Naive B cell (primary cell): ENCODE data around the gene GSTP1. TPM values are rescaled to one million over a fixed set of nuclear protein-coding genes. Genes with fewer than 3 reads are reported as not detected.
A peak's percentile ranks its signal among the peaks of the same experiment; 100 is the strongest.

Experiments used
- ATAC-seq, 2 donors: fragments of 150-1000 bp; cut with Tn5 transposase; 2 replicates each; pipeline ENCODE4 v1.10.0; 2021; ENCODE audit warnings: low read depth in 2 of 2, mild to moderate bottlenecking in 2 of 2, moderate library complexity in 2 of 2
- DNase-seq: peaks from one replicate; pipeline ENCODE4 v3.0.0; 2022
- H3K27ac Mint-ChIP-seq, 6 donors: one replicate each; pipeline ENCODE4 v1.8.0; 2020 to 2022; ENCODE audit warnings: mild to moderate bottlenecking in 6 of 6, mixed read lengths in 6 of 6, moderate library complexity in 5 of 6, inconsistent platforms in 2 of 6
- H3K27me3 Mint-ChIP-seq, 3 donors: one replicate each; pipeline ENCODE4 v1.8.0; 2021 to 2022; ENCODE audit warnings: mixed read lengths in 3 of 3, mild to moderate bottlenecking in 1 of 3
- H3K36me3 Mint-ChIP-seq, 2 donors: one replicate each; pipeline ENCODE4 v1.8.0; 2020 to 2022; ENCODE audit warnings: mixed read lengths in 2 of 2, inconsistent platforms in 1 of 2, mild to moderate bottlenecking in 1 of 2
- H3K4me1 Mint-ChIP-seq, 3 donors: one replicate each; pipeline ENCODE4 v1.8.0; 2020 to 2022; ENCODE audit warnings: mixed read lengths in 3 of 3, inconsistent platforms in 1 of 3, mild to moderate bottlenecking in 1 of 3, moderate library complexity in 1 of 3
- H3K4me3 Mint-ChIP-seq, 8 donors: one replicate each; pipeline ENCODE4 v1.8.0; 2020 to 2022; ENCODE audit warnings: mild to moderate bottlenecking in 8 of 8, mixed read lengths in 8 of 8, moderate library complexity in 8 of 8, inconsistent platforms in 2 of 8
- H3K9me3 Mint-ChIP-seq, 7 donors: one replicate each; pipeline ENCODE4 v1.8.0; 2020 to 2022; ENCODE audit warnings: mixed read lengths in 7 of 7, mild to moderate bottlenecking in 5 of 7, inconsistent platforms in 2 of 7, moderate library complexity in 1 of 7
- polyA plus RNA-seq, 6 donors: library from polyadenylated mRNA; unstranded; fragments of 300-500 nt; fragmentation: Illumina TruSeq; gene quantifications; one replicate each; pipeline ENCODE4 v1.2.3, GENCODE V29; 2021; ENCODE audit warnings: low read depth in 6 of 6

The GSTP1 gene
- polyA plus RNA-seq, 6 donors from 2014 or later: 225 to 406 (median 317) TPM

GRCh38 chr11:67572747-67573419 is 10.7 kb upstream of the GSTP1 start:
- ATAC-seq: peak in 1 of 2 donors; percentile 28
- Mint-ChIP-seq H3K4me1 (peaks cover 5 to 8% (median 6%) of the 10 kb centered on the region in 3 donors), H3K27ac (peak overlapping the region in 2 of 6 donors; percentile 80 to 92), H3K9me3 (no peaks in the 10 kb centered on the region), H3K4me3 (no peak overlapping the region), H3K27me3 (peaks cover 11 to 28% (median 14%) of the 10 kb centered on the region in 3 donors), H3K36me3 (no peaks in the 10 kb centered on the region)
- peak; percentile 32 for DNase-seq

- H3K4me3 Mint-ChIP-seq: peak overlapping the region in 1 of 8 donors; percentile 60
- H3K27me3 Mint-ChIP-seq: peaks cover 11 to 28% (median 18%) of the 10 kb centered on the region in 3 donors
- no peak for DNase-seq
- ATAC-seq: no peak
- peaks cover 16 to 19% (median 16%) of the 10 kb centered on the region in 3 donors for H3K4me1 Mint-ChIP-seq
- H3K9me3 Mint-ChIP-seq: no peaks in the 10 kb centered on the region
- peak overlapping the region in 1 of 6 donors; percentile 59 for H3K27ac Mint-ChIP-seq
- no peaks in the 10 kb centered on the region for H3K36me3 Mint-ChIP-seq
These were observed 8.7 kb upstream of the GSTP1 start for GRCh38 chr11:67574938-67575337.

GRCh38 chr11:67576735-67577475 is 6.7 kb upstream of the GSTP1 start:
- peaks cover 20 to 26% (median 22%) of the 10 kb centered on the region in 3 donors for H3K4me1 Mint-ChIP-seq
- peaks cover 11 to 28% (median 15%) of the 10 kb centered on the region in 3 donors for H3K27me3 Mint-ChIP-seq
- H3K4me3 Mint-ChIP-seq: peak overlapping the region in 1 of 8 donors; percentile 74
- DNase-seq (no peak), ATAC-seq (no peak)
- no peaks in the 10 kb centered on the region for H3K36me3 Mint-ChIP-seq
- no peaks in the 10 kb centered on the region for H3K9me3 Mint-ChIP-seq
- peak overlapping the region in 3 of 6 donors; percentile 24 to 33 (median 33) for H3K27ac Mint-ChIP-seq

- Mint-ChIP-seq H3K4me3 (no peak overlapping the region), H3K27me3 (peaks cover 11 to 28% (median 12%) of the 10 kb centered on the region in 3 donors), H3K9me3 (no peaks in the 10 kb centered on the region), H3K36me3 (no peaks in the 10 kb centered on the region), H3K4me1 (peaks cover 27 to 33% (median 28%) of the 10 kb centered on the region in 3 donors), H3K27ac (no peak overlapping the region)
- ATAC-seq (no peak), DNase-seq (no peak)
These were observed 5.7 kb upstream of the GSTP1 start for GRCh38 chr11:67577951-67578350.

- ATAC-seq: no peak
- DNase-seq: no peak
- Mint-ChIP-seq H3K9me3 (no peaks in the 10 kb centered on the region), H3K27ac (no peak overlapping the region), H3K27me3 (peaks cover 4 to 11% (median 5%) of the 10 kb centered on the region in 3 donors), H3K4me3 (peak overlapping the region in 4 of 8 donors; percentile 15 to 84 (median 30)), H3K4me1 (peaks cover 52 to 58% (median 52%) of the 10 kb centered on the region in 3 donors), H3K36me3 (no peaks in the 10 kb centered on the region)
These were observed 2.1 kb upstream of the GSTP1 start for GRCh38 chr11:67581469-67581868.

- H3K27me3 Mint-ChIP-seq: peaks cover 0 to 6% (median 4%) of the 10 kb centered on the region in 3 donors
- no peak for ATAC-seq
- H3K27ac Mint-ChIP-seq: peak overlapping the region in 1 of 6 donors; percentile 89
- H3K4me1 Mint-ChIP-seq: peaks cover 57 to 63% (median 57%) of the 10 kb centered on the region in 3 donors
- H3K4me3 Mint-ChIP-seq: peak overlapping the region in 7 of 8 donors; percentile 8 to 90 (median 77)
- H3K9me3 Mint-ChIP-seq: no peaks in the 10 kb centered on the region
- no peaks in the 10 kb centered on the region for H3K36me3 Mint-ChIP-seq
- DNase-seq: no peak
These were observed 1.6 kb upstream of the GSTP1 start for GRCh38 chr11:67582011-67582410.

GRCh38 chr11:67584205-67584880 is 731 bp downstream of the GSTP1 start:
- H3K4me1 Mint-ChIP-seq: peaks cover 68 to 74% (median 74%) of the 10 kb centered on the region in 3 donors
- H3K9me3 Mint-ChIP-seq: peaks cover 0 to 3% (median 0%) of the 10 kb centered on the region in 7 donors
- peak overlapping the region; percentile 66 to 97 (median 90) for H3K27ac Mint-ChIP-seq
- H3K36me3 Mint-ChIP-seq: no peaks in the 10 kb centered on the region
- H3K27me3 Mint-ChIP-seq: peaks cover 0 to under 1% (median 0%) of the 10 kb centered on the region in 3 donors
- ATAC-seq (no peak), DNase-seq (peak; percentile 23)
- H3K4me3 Mint-ChIP-seq: peak overlapping the region; percentile 61 to 92 (median 81)

- H3K27ac Mint-ChIP-seq: peak overlapping the region; percentile 51 to 97 (median 91)
- H3K9me3 Mint-ChIP-seq: peaks cover 0 to 3% (median 0%) of the 10 kb centered on the region in 7 donors
- ATAC-seq (peak; percentile 9 to 13), DNase-seq (peak; percentile 57)
- H3K36me3 Mint-ChIP-seq: no peaks in the 10 kb centered on the region
- peak overlapping the region; percentile 61 to 92 (median 81) for H3K4me3 Mint-ChIP-seq
- H3K4me1 Mint-ChIP-seq: peaks cover 64 to 74% (median 70%) of the 10 kb centered on the region in 3 donors
- no peaks in the 10 kb centered on the region for H3K27me3 Mint-ChIP-seq
These were observed 1.6 kb downstream of the GSTP1 start for GRCh38 chr11:67584881-67585873.

GRCh38 chr11:67585911-67586310 is 2.3 kb downstream of the GSTP1 start:
- peaks cover 0 to 3% (median 0%) of the 10 kb centered on the region in 7 donors for H3K9me3 Mint-ChIP-seq
- DNase-seq (no peak), ATAC-seq (no peak)
- peak overlapping the region; percentile 51 to 97 (median 91) for H3K27ac Mint-ChIP-seq
- H3K27me3 Mint-ChIP-seq: no peaks in the 10 kb centered on the region
- peak overlapping the region; percentile 61 to 92 (median 76) for H3K4me3 Mint-ChIP-seq
- no peaks in the 10 kb centered on the region for H3K36me3 Mint-ChIP-seq
- peaks cover 64 to 81% (median 73%) of the 10 kb centered on the region in 3 donors for H3K4me1 Mint-ChIP-seq

- ATAC-seq: peak; percentile 22 to 25
- Mint-ChIP-seq H3K27ac (peak overlapping the region; percentile 89 to 97 (median 96)), H3K27me3 (no peaks in the 10 kb centered on the region), H3K9me3 (peaks cover 0 to 3% (median 0%) of the 10 kb centered on the region in 7 donors), H3K4me1 (peaks cover 64 to 80% (median 73%) of the 10 kb centered on the region in 3 donors), H3K36me3 (no peaks in the 10 kb centered on the region), H3K4me3 (peak overlapping the region; percentile 50 to 92 (median 71))
- peak; percentile 51 for DNase-seq
These were observed 3.1 kb downstream of the GSTP1 start for GRCh38 chr11:67586568-67587250.

- Mint-ChIP-seq H3K36me3 (no peaks in the 10 kb centered on the region), H3K27me3 (no peaks in the 10 kb centered on the region), H3K27ac (peak overlapping the region; percentile 70 to 97 (median 96)), H3K9me3 (peaks cover 0 to 3% (median 0%) of the 10 kb centered on the region in 7 donors), H3K4me1 (peaks cover 55 to 70% (median 68%) of the 10 kb centered on the region in 3 donors), H3K4me3 (peak overlapping the region; percentile 50 to 92 (median 82))
- no peak for DNase-seq
- peak; percentile 43 to 49 for ATAC-seq
These were observed 4.5 kb downstream of the GSTP1 start for GRCh38 chr11:67588136-67588503.
